Measurements from ENCODE around the gene SH3BP1. TPM values are rescaled to one million over a fixed set of nuclear protein-coding genes. Genes with fewer than 3 reads are reported as not detected.

SH3BP1 gene
- total and polyA plus RNA-seq, 2 experiments from 2014 or later, result 9.5 to 46.7 TPM

GRCh38 chr22:37703906-37704305 lies 64.4 kb downstream of the SH3BP1 start:
- H3K4me3 ChIP-seq, result no peak overlapping the region
- H3F3A ChIP-seq (replicated peaks; ENCODE audit: low read depth), result no peaks in the 10 kb centered on the region; the same call in 1 of the 2 replicates
- Mint-ChIP-seq H3K27ac (no peak overlapping the region), H3K4me1 (peaks cover 4% of the 10 kb centered on the region), H3K4me3 (no peak overlapping the region), H3K9me3 (no peaks in the 10 kb centered on the region), H3K36me3 (ENCODE audit: low read depth) (peaks cover 58% of the 10 kb centered on the region), H3K27me3 (ENCODE audit: insufficient read depth, low read depth, poor library complexity) (peaks cover 11% of the 10 kb centered on the region)
- TF ChIP-seq JUNB (IDR thresholded peaks at IDR 0.05; ENCODE audit: unreplicated experiment) (no peak), ZNF114 (CRISPR knock-in tag; IDR thresholded peaks at IDR 0.05) (no peak), REST (IDR thresholded peaks at IDR 0.05; ENCODE audit: unreplicated experiment) (no peak), STAT1 (IDR thresholded peaks at IDR 0.05; ENCODE audit: unreplicated experiment) (no peak), CTCF (conservative IDR thresholded peaks at IDR 0.05; ENCODE audit: low read depth in 2 of 2) (no peak), EZH2phosphoT487 (IDR thresholded peaks at IDR 0.05; ENCODE audit: unreplicated experiment) (no peak), ZNF462 (CRISPR knock-in tag; IDR thresholded peaks at IDR 0.05) (no peak), EZH2 (IDR thresholded peaks at IDR 0.05; ENCODE audit: low read depth, unreplicated experiment) (no peak)
- peaks cover 23% of the 10 kb centered on the region; the same call in 1 of the 2 replicates for H3K36me3 ChIP-seq (ENCODE audit: insufficient read depth)
- H3K27me3 ChIP-seq (ENCODE audit: insufficient read depth), result no peaks in the 10 kb centered on the region
- no peaks in the 10 kb centered on the region for H3K79me2 ChIP-seq (replicated peaks; ENCODE audit: insufficient read depth)
- ATAC-seq (no peak), DNase-seq (ENCODE audit: low spot score) (no peak)
- no peak overlapping the region for H3K4me2 ChIP-seq
- no peaks in the 10 kb centered on the region for H3K9me2 ChIP-seq (ENCODE audit: insufficient read depth)
- no peak overlapping the region for H3K27ac ChIP-seq (ENCODE audit: low read depth)
- H3K4me1 ChIP-seq (ENCODE audit: insufficient read depth), result no peaks in the 10 kb centered on the region
- no peaks in the 10 kb centered on the region; the same call in 1 of the 2 replicates for H4K20me1 ChIP-seq (replicated peaks; ENCODE audit: insufficient read depth)
- no peak overlapping the region for H2AFZ ChIP-seq

All from GM23338 (cell line).